ENCODE results near the gene VPREB3. TPM values are rescaled to one million over a fixed set of nuclear protein-coding genes. Genes with fewer than 3 reads are reported as not detected.

Gene VPREB3
- total RNA-seq, 3 donors from 2014 or later: not detected

DNA sequence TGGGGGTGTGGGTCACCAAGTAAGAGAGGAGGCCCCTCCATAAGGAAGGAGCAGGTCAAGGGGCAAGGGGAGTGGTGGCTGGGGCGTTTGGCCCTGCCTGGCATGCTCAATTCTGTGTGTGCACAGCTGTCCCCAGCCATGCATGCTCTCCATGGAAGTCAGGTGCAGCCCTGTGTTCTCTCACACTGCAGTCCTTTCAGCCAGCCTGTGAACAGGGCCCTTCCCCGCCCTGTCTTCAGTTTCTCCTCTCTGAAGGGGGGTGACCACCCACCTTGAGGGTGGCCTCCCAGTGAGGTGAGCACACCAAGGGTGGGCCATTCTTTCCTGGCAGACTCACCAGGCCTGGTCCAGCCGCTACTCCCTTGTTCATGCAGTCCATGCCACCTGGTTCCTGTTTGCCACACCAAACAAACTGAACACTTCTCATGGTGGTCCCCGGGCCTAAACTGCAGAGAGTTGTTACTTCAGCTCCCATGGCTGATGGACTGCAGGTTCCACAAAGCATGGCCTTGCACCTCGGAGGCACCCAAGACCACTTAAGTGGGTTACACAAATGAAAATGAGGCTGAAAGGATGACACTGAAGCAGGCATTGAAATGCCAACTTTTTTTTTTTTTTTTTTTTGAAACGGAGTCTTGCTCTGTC, 15.2 kb upstream of the VPREB3 start:
- H3K4me1 ChIP-seq: peaks cover 5 to 6% of the 10 kb centered on the region in 2 donors
- H3K36me3 ChIP-seq: no peaks in the 10 kb centered on the region
- TF ChIP-seq POLR2AphosphoS5 (IDR thresholded peaks at IDR 0.05) (no peak), POLR2A (IDR thresholded peaks at IDR 0.05) (no peak)
- TF ChIP-seq, protein P1, sequence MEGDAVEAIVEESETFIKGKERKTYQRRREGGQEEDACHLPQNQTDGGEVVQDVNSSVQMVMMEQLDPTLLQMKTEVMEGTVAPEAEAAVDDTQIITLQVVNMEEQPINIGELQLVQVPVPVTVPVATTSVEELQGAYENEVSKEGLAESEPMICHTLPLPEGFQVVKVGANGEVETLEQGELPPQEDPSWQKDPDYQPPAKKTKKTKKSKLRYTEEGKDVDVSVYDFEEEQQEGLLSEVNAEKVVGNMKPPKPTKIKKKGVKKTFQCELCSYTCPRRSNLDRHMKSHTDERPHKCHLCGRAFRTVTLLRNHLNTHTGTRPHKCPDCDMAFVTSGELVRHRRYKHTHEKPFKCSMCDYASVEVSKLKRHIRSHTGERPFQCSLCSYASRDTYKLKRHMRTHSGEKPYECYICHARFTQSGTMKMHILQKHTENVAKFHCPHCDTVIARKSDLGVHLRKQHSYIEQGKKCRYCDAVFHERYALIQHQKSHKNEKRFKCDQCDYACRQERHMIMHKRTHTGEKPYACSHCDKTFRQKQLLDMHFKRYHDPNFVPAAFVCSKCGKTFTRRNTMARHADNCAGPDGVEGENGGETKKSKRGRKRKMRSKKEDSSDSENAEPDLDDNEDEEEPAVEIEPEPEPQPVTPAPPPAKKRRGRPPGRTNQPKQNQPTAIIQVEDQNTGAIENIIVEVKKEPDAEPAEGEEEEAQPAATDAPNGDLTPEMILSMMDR (IDR thresholded peaks at IDR 0.05): no peak
- H3K27ac ChIP-seq: no peak overlapping the region
- no peak for DNase-seq (ENCODE audit: low spot score in 2 of 2)
- no peaks in the 10 kb centered on the region for H3K9me3 ChIP-seq
- H3K27me3 ChIP-seq: no peaks in the 10 kb centered on the region
- intact Hi-C loops (cut with DNase I; ENCODE audit: low total_unique reads): loop anchor here (5.0 kb wide), 1 partner anchor 83 kb away; no protein-coding TSS in a partner anchor
- H3K4me3 ChIP-seq: no peak overlapping the region

DNA sequence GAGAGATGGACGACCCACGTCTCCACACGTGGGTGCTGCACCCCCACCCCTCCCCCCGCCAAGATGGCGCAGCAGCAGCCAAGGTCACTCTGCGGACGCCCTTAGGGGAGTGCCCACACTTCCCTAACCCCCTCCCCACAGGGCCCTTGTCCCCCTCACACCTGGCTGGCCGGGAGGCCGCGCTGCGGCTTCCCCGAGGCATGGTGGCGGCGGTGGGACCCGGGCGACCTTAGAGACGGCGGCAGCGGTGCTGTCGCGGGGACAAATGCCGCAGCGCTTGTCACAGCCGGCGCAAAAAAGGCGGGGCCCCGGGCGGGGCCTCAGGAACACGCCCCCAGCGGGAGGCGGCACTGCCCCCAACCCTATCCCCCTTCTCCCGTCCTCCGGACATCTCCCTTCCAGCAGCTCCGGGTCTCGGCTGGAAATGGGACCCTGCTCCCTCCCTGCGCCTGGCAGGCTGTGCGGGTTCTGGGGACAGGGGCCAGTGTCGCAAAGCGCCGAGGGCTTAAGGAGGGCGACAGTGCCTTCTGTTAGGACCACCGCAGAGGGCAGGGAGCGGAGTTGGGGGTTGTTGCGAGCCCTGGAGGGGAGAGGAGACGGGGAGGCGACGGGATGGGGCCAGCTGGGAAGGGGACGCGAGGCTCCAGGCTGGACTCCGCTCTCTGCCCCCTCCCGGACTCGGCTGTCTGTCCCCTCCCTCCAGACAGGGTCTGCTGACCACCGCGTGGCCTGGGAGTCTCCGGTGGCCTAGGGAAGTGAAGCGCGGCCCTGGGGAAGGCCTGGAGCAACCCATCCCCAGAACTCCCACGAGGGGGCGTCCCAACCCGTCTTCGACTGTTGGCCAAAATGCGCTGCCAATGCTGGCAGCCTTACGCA, 13.7 kb upstream of the VPREB3 start, which contains the start of gene CHCHD10:
CHCHD10 (minus strand) TSS at position 300 of the 876 bp plus-strand sequence; CDS start at position 202, 98 bp downstream.
- TF ChIP-seq, protein P1 (IDR thresholded peaks at IDR 0.05): peak; percentile 53 to 73 (median 71)
- TF ChIP-seq POLR2AphosphoS5 (IDR thresholded peaks at IDR 0.05): no peak
- TF ChIP-seq POLR2A (IDR thresholded peaks at IDR 0.05): peak; percentile 20
- Histone ChIP-seq H3K27me3 (no peaks in the 10 kb centered on the region), H3K36me3 (no peaks in the 10 kb centered on the region), H3K27ac (peak within 1 kb of the TSS; percentile 83 to 89), H3K9me3 (no peaks in the 10 kb centered on the region), H3K4me1 (peaks cover 2 to 5% of the 10 kb centered on the region in 2 donors), H3K4me3 (peak within 1 kb of the TSS; percentile 67 to 80 (median 74))
- intact Hi-C loops (cut with DNase I; ENCODE audit: low total_unique reads): loop anchor here (5.0 kb wide), 1 partner anchor 84 kb away; no protein-coding TSS in a partner anchor
- DNase-seq (ENCODE audit: low spot score in 2 of 2): peak; percentile 71 to 76

DNA sequence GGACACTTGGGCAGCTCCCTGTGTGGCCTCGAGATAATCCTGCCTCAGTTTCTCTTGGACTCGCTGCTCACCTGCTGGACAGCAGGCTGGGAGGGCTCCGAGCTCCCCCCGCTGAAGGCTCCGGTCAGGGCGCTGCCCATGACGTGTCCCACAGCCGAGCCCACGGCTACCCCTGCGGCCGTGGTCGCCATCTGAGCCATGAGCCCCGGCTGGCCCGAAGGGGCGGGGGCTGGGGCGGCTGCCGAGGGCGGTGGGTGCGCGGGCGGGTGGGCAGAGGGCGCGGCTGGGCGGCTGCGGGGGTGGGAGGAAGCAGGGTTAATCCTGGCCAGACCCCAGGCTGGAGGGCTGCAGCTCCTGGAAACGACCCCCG, 13.1 kb upstream of the VPREB3 start:
- TF ChIP-seq POLR2A (IDR thresholded peaks at IDR 0.05): no peak
- no peak for TF ChIP-seq POLR2AphosphoS5 (IDR thresholded peaks at IDR 0.05)
- TF ChIP-seq, protein P1 (IDR thresholded peaks at IDR 0.05): no peak
- peaks cover 0 to 5% of the 10 kb centered on the region in 2 donors for H3K4me1 ChIP-seq
- no peaks in the 10 kb centered on the region for H3K27me3 ChIP-seq
- intact Hi-C loops (cut with DNase I; ENCODE audit: low total_unique reads): loop anchor here (5.0 kb wide), 1 partner anchor 85 kb away; no protein-coding TSS in a partner anchor
- no peaks in the 10 kb centered on the region for H3K36me3 ChIP-seq
- no peak for DNase-seq (ENCODE audit: low spot score in 2 of 2)
- H3K9me3 ChIP-seq: no peaks in the 10 kb centered on the region
- H3K27ac ChIP-seq: peak overlapping the region; percentile 83 to 89
- peak overlapping the region; percentile 67 to 80 (median 74) for H3K4me3 ChIP-seq

DNA sequence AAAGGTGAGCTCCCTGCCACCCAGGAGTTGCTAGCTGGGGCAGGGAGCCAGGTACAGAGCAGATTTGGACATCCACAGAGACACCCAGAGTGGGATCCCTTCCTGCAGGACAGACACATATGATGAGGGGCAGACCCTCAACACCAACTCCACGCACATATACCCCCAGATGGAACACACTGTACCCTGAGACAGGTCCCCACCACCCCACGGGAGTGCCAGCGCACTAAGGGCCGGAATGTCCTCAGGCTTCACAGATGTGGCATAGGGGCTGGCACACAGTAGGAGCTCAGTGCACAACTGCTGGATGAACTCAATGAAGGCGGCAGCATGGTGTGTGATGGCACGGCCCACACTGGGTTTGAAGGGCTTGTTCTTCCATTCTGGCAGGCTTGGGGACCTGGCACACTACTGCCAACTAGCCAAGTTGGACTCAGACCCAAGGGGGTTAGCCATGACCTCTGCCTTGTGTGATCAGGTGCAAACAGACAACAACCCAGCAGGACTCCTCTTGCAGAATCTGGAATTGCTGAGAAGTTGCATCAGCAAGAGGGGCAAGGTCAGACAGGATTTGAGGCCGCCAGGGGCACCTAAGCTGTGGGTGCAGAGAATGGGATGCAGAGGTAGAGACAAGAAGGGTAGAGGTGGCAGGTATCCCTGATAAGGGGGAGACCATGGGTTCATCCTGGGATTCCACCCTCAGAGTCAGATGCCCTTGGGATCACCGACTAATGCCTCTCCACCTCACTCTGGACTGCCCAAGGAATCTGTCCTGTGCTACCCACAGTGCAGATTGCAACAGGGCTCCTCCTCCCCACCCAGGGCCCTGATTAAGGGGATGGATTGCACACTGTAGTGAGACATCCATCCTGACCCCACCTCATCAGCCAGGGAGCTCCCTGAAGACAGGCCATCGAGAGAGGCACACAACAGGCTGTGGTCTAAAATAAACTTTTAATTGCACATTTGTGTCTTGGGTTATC, 11.0 kb upstream of the VPREB3 start:
- H3K4me3 ChIP-seq: no peak overlapping the region
- no peak for DNase-seq (ENCODE audit: low spot score in 2 of 2)
- no peaks in the 10 kb centered on the region for H3K36me3 ChIP-seq
- H3K27me3 ChIP-seq: no peaks in the 10 kb centered on the region
- TF ChIP-seq POLR2A (IDR thresholded peaks at IDR 0.05) (no peak), POLR2AphosphoS5 (IDR thresholded peaks at IDR 0.05) (no peak)
- TF ChIP-seq, protein P1 (IDR thresholded peaks at IDR 0.05): no peak
- peaks cover 0 to 5% of the 10 kb centered on the region in 2 donors for H3K4me1 ChIP-seq
- intact Hi-C loops (cut with DNase I; ENCODE audit: low total_unique reads): loop anchor here (5.0 kb wide), 1 partner anchor 87 kb away; no protein-coding TSS in a partner anchor
- no peak overlapping the region for H3K27ac ChIP-seq
- H3K9me3 ChIP-seq: no peaks in the 10 kb centered on the region

Measured in breast epithelium (tissue), 4 donors.